ENCODE measurements around the gene STARD10.

The STARD10 gene

GRCh38 chr11:72704783-72705265, 89.0 kb downstream of the STARD10 start:
- DNase-seq (ENCODE audit: low spot score): no peak
